Effector memory CD8-positive, alpha-beta T cell (primary cell): ENCODE data around the gene EP400.

Experiments
- ATAC-seq: fragments of 150-1000 bp; cut with Tn5 transposase; replicated peaks from 2 replicates; pipeline ENCODE4 v1.10.0; 2021; ENCODE audit warnings: mild to moderate bottlenecking, moderate library complexity
- DNase-seq, 3 experiments: peaks; one replicate each; pipeline ENCODE4 v3.0.0; 2021
- H3K27ac Mint-ChIP-seq, 2 donors: one replicate each; pipeline ENCODE4 v1.8.0; 2022; ENCODE audit warnings: mild to moderate bottlenecking in 2 of 2, mixed read lengths in 2 of 2, moderate library complexity in 2 of 2
- H3K27me3 Mint-ChIP-seq, 2 donors: one replicate each; pipeline ENCODE4 v1.8.0; 2022; ENCODE audit warnings: mixed read lengths in 2 of 2
- H3K36me3 Mint-ChIP-seq: one replicate; pipeline ENCODE4 v1.8.0; 2022; ENCODE audit warnings: mild to moderate bottlenecking, moderate library complexity, mixed read lengths; ENCODE audit not compliant: insufficient read depth
- H3K4me1 Mint-ChIP-seq, 2 donors: one replicate each; pipeline ENCODE4 v1.8.0; 2022; ENCODE audit warnings: low read depth in 2 of 2, mixed read lengths in 2 of 2
- H3K4me3 Mint-ChIP-seq, 2 donors: one replicate each; pipeline ENCODE4 v1.8.0; 2022; ENCODE audit warnings: mild to moderate bottlenecking in 2 of 2, mixed read lengths in 2 of 2, moderate library complexity in 2 of 2
- H3K9me3 Mint-ChIP-seq, 2 donors: one replicate each; pipeline ENCODE4 v1.8.0; 2022; ENCODE audit warnings: mixed read lengths in 2 of 2

EP400 gene

GRCh38 chr12:132066345-132066685 lies 116.6 kb downstream of the EP400 start:
- H3K4me1 Mint-ChIP-seq = peaks cover 15 to 19% of the 10 kb centered on the region in 2 donors
- peak overlapping the region; percentile 88 to 89 for H3K27ac Mint-ChIP-seq
- peak; percentile 51 for ATAC-seq
- no peaks in the 10 kb centered on the region for H3K9me3 Mint-ChIP-seq
- H3K36me3 Mint-ChIP-seq = peaks cover 40% of the 10 kb centered on the region
- no peaks in the 10 kb centered on the region for H3K27me3 Mint-ChIP-seq
- DNase-seq = no peak
- H3K4me3 Mint-ChIP-seq = peak overlapping the region; percentile 67 to 74

- ATAC-seq (no peak), DNase-seq (no peak)
- peaks cover 39% of the 10 kb centered on the region for H3K36me3 Mint-ChIP-seq
- H3K27ac Mint-ChIP-seq = peak overlapping the region; percentile 88 to 89
- H3K4me3 Mint-ChIP-seq = peak overlapping the region in 1 of 2 donors; percentile 67
- H3K27me3 Mint-ChIP-seq = no peaks in the 10 kb centered on the region
- no peaks in the 10 kb centered on the region for H3K9me3 Mint-ChIP-seq
- peaks cover 15 to 19% of the 10 kb centered on the region in 2 donors for H3K4me1 Mint-ChIP-seq
These were observed 117.0 kb downstream of the EP400 start for GRCh38 chr12:132066749-132067148.

- H3K36me3 Mint-ChIP-seq = peaks cover 38% of the 10 kb centered on the region
- H3K4me3 Mint-ChIP-seq = peak overlapping the region in 1 of 2 donors; percentile 67
- ATAC-seq (no peak), DNase-seq (no peak)
- no peaks in the 10 kb centered on the region for H3K9me3 Mint-ChIP-seq
- peaks cover 15 to 19% of the 10 kb centered on the region in 2 donors for H3K4me1 Mint-ChIP-seq
- no peaks in the 10 kb centered on the region for H3K27me3 Mint-ChIP-seq
- peak overlapping the region in 1 of 2 donors; percentile 89 for H3K27ac Mint-ChIP-seq
These were observed 117.4 kb downstream of the EP400 start for GRCh38 chr12:132067182-132067581.

GRCh38 chr12:132068250-132068649 lies 118.5 kb downstream of the EP400 start:
- Mint-ChIP-seq H3K27ac (no peak overlapping the region), H3K4me3 (no peak overlapping the region), H3K9me3 (no peaks in the 10 kb centered on the region), H3K36me3 (peaks cover 37% of the 10 kb centered on the region), H3K4me1 (peaks cover 15 to 19% of the 10 kb centered on the region in 2 donors), H3K27me3 (no peaks in the 10 kb centered on the region)
- DNase-seq (no peak), ATAC-seq (no peak)

- Mint-ChIP-seq H3K4me1 (peaks cover 15 to 19% of the 10 kb centered on the region in 2 donors), H3K27ac (peak overlapping the region in 1 of 2 donors; percentile 5), H3K27me3 (no peaks in the 10 kb centered on the region), H3K36me3 (peaks cover 48% of the 10 kb centered on the region), H3K9me3 (no peaks in the 10 kb centered on the region), H3K4me3 (no peak overlapping the region)
- DNase-seq (no peak), ATAC-seq (no peak)
These were observed 119.7 kb downstream of the EP400 start for GRCh38 chr12:132069336-132069985.

GRCh38 chr12:132070298-132070697 lies 120.6 kb downstream of the EP400 start:
- Mint-ChIP-seq H3K4me3 (no peak overlapping the region), H3K27ac (peak overlapping the region in 1 of 2 donors; percentile 25)

GRCh38 chr12:132071040-132071810 lies 121.5 kb downstream of the EP400 start:
- H3K9me3 Mint-ChIP-seq = no peaks in the 10 kb centered on the region

More at GRCh38 chr12:132070298-132070697, 120.6 kb downstream of the EP400 start:
- no peak for DNase-seq
- Mint-ChIP-seq H3K36me3 (peaks cover 54% of the 10 kb centered on the region), H3K9me3 (no peaks in the 10 kb centered on the region), H3K4me1 (peaks cover 15 to 16% of the 10 kb centered on the region in 2 donors), H3K27me3 (no peaks in the 10 kb centered on the region)
- no peak for ATAC-seq

GRCh38 chr12:132071830-132072384 lies 122.2 kb downstream of the EP400 start:
- H3K9me3 Mint-ChIP-seq = no peaks in the 10 kb centered on the region
- H3K4me3 Mint-ChIP-seq = no peak overlapping the region
- DNase-seq = no peak
- H3K36me3 Mint-ChIP-seq = peaks cover 56% of the 10 kb centered on the region
- no peaks in the 10 kb centered on the region for H3K27me3 Mint-ChIP-seq
- H3K4me1 Mint-ChIP-seq = peaks cover 1 to 4% of the 10 kb centered on the region in 2 donors
- H3K27ac Mint-ChIP-seq = peak overlapping the region; percentile 41 to 49
- ATAC-seq = no peak

More at GRCh38 chr12:132071040-132071810, 121.5 kb downstream of the EP400 start:
- ATAC-seq = no peak
- DNase-seq = no peak
- H3K36me3 Mint-ChIP-seq = peaks cover 55% of the 10 kb centered on the region
- no peak overlapping the region for H3K4me3 Mint-ChIP-seq
- H3K4me1 Mint-ChIP-seq = peaks cover 8 to 9% of the 10 kb centered on the region in 2 donors
- peak overlapping the region; percentile 41 to 49 for H3K27ac Mint-ChIP-seq
- no peaks in the 10 kb centered on the region for H3K27me3 Mint-ChIP-seq

- no peak overlapping the region for H3K4me3 Mint-ChIP-seq
- H3K27me3 Mint-ChIP-seq = no peaks in the 10 kb centered on the region
- H3K4me1 Mint-ChIP-seq = no peaks in the 10 kb centered on the region
- H3K9me3 Mint-ChIP-seq = no peaks in the 10 kb centered on the region
- ATAC-seq = no peak
- H3K36me3 Mint-ChIP-seq = peaks cover 59% of the 10 kb centered on the region
- no peak for DNase-seq
- H3K27ac Mint-ChIP-seq = no peak overlapping the region
These were observed 124.5 kb downstream of the EP400 start for GRCh38 chr12:132074216-132074615.

- DNase-seq = no peak
- peaks cover 59% of the 10 kb centered on the region for H3K36me3 Mint-ChIP-seq
- H3K27me3 Mint-ChIP-seq = no peaks in the 10 kb centered on the region
- no peak for ATAC-seq
- H3K27ac Mint-ChIP-seq = no peak overlapping the region
- no peaks in the 10 kb centered on the region for H3K9me3 Mint-ChIP-seq
- H3K4me1 Mint-ChIP-seq = no peaks in the 10 kb centered on the region
- H3K4me3 Mint-ChIP-seq = no peak overlapping the region
These were observed 125.4 kb downstream of the EP400 start for GRCh38 chr12:132075026-132075713.

GRCh38 chr12:132075714-132076553 lies 126.2 kb downstream of the EP400 start:
- ATAC-seq = no peak
- H3K4me1 Mint-ChIP-seq = no peaks in the 10 kb centered on the region
- DNase-seq = no peak
- H3K4me3 Mint-ChIP-seq = no peak overlapping the region
- peaks cover 56% of the 10 kb centered on the region for H3K36me3 Mint-ChIP-seq
- no peaks in the 10 kb centered on the region for H3K9me3 Mint-ChIP-seq
- no peak overlapping the region for H3K27ac Mint-ChIP-seq
- H3K27me3 Mint-ChIP-seq = no peaks in the 10 kb centered on the region

- H3K36me3 Mint-ChIP-seq = peaks cover 52% of the 10 kb centered on the region
- H3K9me3 Mint-ChIP-seq = no peaks in the 10 kb centered on the region
- no peaks in the 10 kb centered on the region for H3K4me1 Mint-ChIP-seq
These were observed 127.0 kb downstream of the EP400 start for GRCh38 chr12:132076711-132077110.

More at GRCh38 chr12:132076711-132077110, 127.0 kb downstream of the EP400 start:
- no peak overlapping the region for H3K4me3 Mint-ChIP-seq
- H3K27ac Mint-ChIP-seq = no peak overlapping the region
- H3K27me3 Mint-ChIP-seq = no peaks in the 10 kb centered on the region
- ATAC-seq = no peak
- no peak for DNase-seq
